HCT116 (cell line): Measurements from ENCODE around the gene IFITM5. TPM values are rescaled to one million over a fixed set of nuclear protein-coding genes. Genes with fewer than 3 reads are reported as not detected.

Experiments used
- ATAC-seq: fragments of 200-7000 bp; cut with Tn5 transposase; 2 replicates; pipeline ENCODE4 v1.9.1; 2020; ENCODE audit warnings: mild to moderate bottlenecking, moderate library complexity
- BruUV-seq: library from RNA; stranded (reverse); fragments of 400-500 nt; replicated peaks from 2 replicates; lab custom pipeline; 2021; lab: Mats Ljungman, UMichigan
- CTCF ChIA-PET: fragments of 300-600 bp; sonication (Branson Sonifier 250); formaldehyde crosslinking; loops from one replicate; lab custom pipeline; 2021; ENCODE audit warnings: antibody characterized with exemption; lab: Charles Lee
- POLR2A ChIA-PET: fragments of 300-600, 350-600 bp; sonication (Branson Sonifier 250); formaldehyde crosslinking; loops from one replicate; lab custom pipeline; 2021; ENCODE audit warnings: antibody characterized with exemption; lab: Charles Lee
- RAD21 ChIA-PET, 2 experiments: fragments of 300-600 bp; sonication (Branson Sonifier 250); formaldehyde crosslinking; loops; one replicate each; lab custom pipeline; 2023; ENCODE audit warnings: low total read pairs in 2 of 2; ENCODE audit not compliant: uncharacterized antibody in 2 of 2, unreplicated experiment in 2 of 2, low non-redundant PET in 1 of 2; lab: Charles Lee
- DNase-seq: peaks from one replicate; pipeline ENCODE4 v3.0.0-alpha.2; 2010; ENCODE audit warnings: low read depth, low spot score
- H2AFZ ChIP-seq: fragments of 200-600 bp; shearing (Covaris generic), sonication (generic); 2 replicates; pipeline ENCODE4 v1.6.1; 2017; ENCODE audit warnings: low read depth, mixed run types, mixed read lengths, antibody characterized with exemption, low read length; ENCODE audit not compliant: poor library complexity, severe bottlenecking
- H3K27ac ChIP-seq: 2 replicates; pipeline ENCODE4 v1.5.1; 2012; ENCODE audit warnings: low read depth, low read length
- H3K27me3 ChIP-seq: fragments of 200-600 bp; sonication (generic); 2 replicates; pipeline ENCODE4 v1.6.1; 2016; ENCODE audit warnings: mixed run types, low read length, mixed read lengths; ENCODE audit not compliant: insufficient read depth
- H3K36me3 ChIP-seq, 2 experiments: fragments of 200-500 bp in 1 of 2; fragments of 200-600 bp in 1 of 2; sonication (Bioruptor generic) in 1 of 2; sonication (generic) in 1 of 2; 2 replicates each; pipeline versions ENCODE4 v1.5.1 to v1.6.1; 2014 to 2016; ENCODE audit warnings: low read length in 2 of 2, inconsistent platforms in 1 of 2, mixed read lengths in 1 of 2, mixed run types in 1 of 2; ENCODE audit not compliant: insufficient read depth in 2 of 2, control insufficient read depth in 1 of 2
- H3K4me1 ChIP-seq, 2 experiments: fragments of 200-600 bp in 1 of 2; sonication (generic) in 1 of 2; 2 replicates each; pipeline versions ENCODE4 v1.5.1 to v1.6.1; 2012 to 2017; ENCODE audit warnings: low read length in 2 of 2, inconsistent platforms in 1 of 2, mild to moderate bottlenecking in 1 of 2, mixed read lengths in 1 of 2, mixed run types in 1 of 2, moderate library complexity in 1 of 2; ENCODE audit not compliant: insufficient read depth in 2 of 2, control insufficient read depth in 1 of 2
- H3K4me2 ChIP-seq: fragments of 200-600 bp; sonication (generic); 2 replicates; pipeline ENCODE4 v1.6.1; 2017; ENCODE audit warnings: mixed run types, low read length, mixed read lengths
- H3K4me3 ChIP-seq, 2 experiments: fragments of 200-600 bp in 1 of 2; sonication (generic) in 1 of 2; replicated peaks in 1 of 2; 2 replicates each; pipeline ENCODE4 v1.5.1; 2011 to 2016; ENCODE audit warnings: low read length in 2 of 2, control low read depth in 1 of 2, low read depth in 1 of 2, mild to moderate bottlenecking in 1 of 2, mixed read lengths in 1 of 2, mixed run types in 1 of 2
- H3K79me2 ChIP-seq: fragments of 200-600 bp; sonication (generic); 2 replicates; pipeline ENCODE4 v1.6.1; 2017; ENCODE audit warnings: mild to moderate bottlenecking, mixed run types, low read length, moderate library complexity, mixed read lengths; ENCODE audit not compliant: insufficient read depth
- H3K9ac ChIP-seq: fragments of 200-600 bp; sonication (generic); 2 replicates; pipeline ENCODE4 v1.6.1; 2016; ENCODE audit warnings: low read length, mixed read lengths
- H3K9me2 ChIP-seq: fragments of 200-600 bp; sonication (generic), shearing (Covaris generic); 2 replicates; pipeline ENCODE4 v1.6.1; 2017; ENCODE audit warnings: mixed run types, mild to moderate bottlenecking, moderate library complexity; ENCODE audit not compliant: insufficient read depth
- H3K9me3 ChIP-seq, 2 experiments: fragments of 200-500 bp in 1 of 2; fragments of 200-600 bp in 1 of 2; sonication (Bioruptor generic) in 1 of 2; sonication (generic) in 1 of 2; 2 replicates each; pipeline ENCODE4 v1.6.1; 2014 to 2017; ENCODE audit warnings: low read length in 2 of 2, mixed read lengths in 2 of 2, inconsistent platforms in 1 of 2, low read depth in 1 of 2, mild to moderate bottlenecking in 1 of 2, mixed run types in 1 of 2, moderate library complexity in 1 of 2; ENCODE audit not compliant: control insufficient read depth in 1 of 2, insufficient read depth in 1 of 2
- H4K20me1 ChIP-seq: fragments of 200-600 bp; sonication (generic), shearing (Covaris generic); 2 replicates; pipeline ENCODE4 v1.6.1; 2017; ENCODE audit warnings: mixed run types, mild to moderate bottlenecking, moderate library complexity; ENCODE audit not compliant: insufficient read depth
- CBX3 ChIP-seq: IDR thresholded peaks from 2 replicates; pipeline ENCODE4 v1.6.1; 2012; ENCODE audit warnings: low read depth
- CEBPB ChIP-seq: IDR thresholded peaks from 2 replicates; pipeline ENCODE4 v1.6.1; 2012; ENCODE audit warnings: low read depth
- EZH2 ChIP-seq: fragments of 200-600 bp; sonication (generic); IDR thresholded peaks from 2 replicates; pipeline ENCODE4 v1.6.1; 2017; ENCODE audit warnings: antibody characterized with exemption, mixed run types
- EZH2phosphoT487 ChIP-seq: fragments of 200-600 bp; IDR thresholded peaks from 2 replicates; pipeline ENCODE4 v1.6.1; 2018; ENCODE audit warnings: antibody characterized with exemption, borderline replicate concordance
- FOSL1 ChIP-seq: IDR thresholded peaks from 2 replicates; pipeline ENCODE4 v1.6.1; 2012; ENCODE audit warnings: low read depth
- POLR2AphosphoS5 ChIP-seq: IDR thresholded peaks from 2 replicates; pipeline ENCODE4 v1.6.1; 2011; ENCODE audit warnings: mild to moderate bottlenecking, low read depth, low read length, moderate library complexity
- SIN3A ChIP-seq: IDR thresholded peaks from 2 replicates; pipeline ENCODE4 v1.6.1; 2012; ENCODE audit warnings: low read depth
- TCF7L2 ChIP-seq: IDR thresholded peaks from 2 replicates; pipeline ENCODE4 v1.7.0; 2011; ENCODE audit warnings: borderline replicate concordance, inconsistent platforms; ENCODE audit not compliant: insufficient read depth, insufficient read length; ENCODE audit errors: extremely low read depth
- YY1 ChIP-seq: IDR thresholded peaks from 2 replicates; pipeline ENCODE4 v1.6.1; 2011; ENCODE audit warnings: low read length, low read depth, moderate library complexity, mild to moderate bottlenecking; ENCODE audit not compliant: insufficient replicate concordance; ENCODE audit errors: extremely low read depth
- ZFX ChIP-seq: fragments of 450-650 bp; IDR thresholded peaks from 2 replicates; pipeline ENCODE4 v1.6.1; 2017
- intact Hi-C: fragments of 100-400 bp; cut with micrococcal nuclease; formaldehyde crosslinking; loops from 2 replicates; pipeline ENCODE4 v1.10.0; 2022
- total RNA-seq: library from RNA; stranded (reverse); gene quantifications from one replicate; pipeline ENCODE4 v1.2.1, GENCODE V29; 2021; ENCODE audit not compliant: unreplicated experiment
- TF ChIP-seq, protein P1 (sequence below): IDR thresholded peaks from 2 replicates; pipeline ENCODE4 v1.6.1; 2012
- TF ChIP-seq, protein P2 (sequence below): IDR thresholded peaks from 2 replicates; pipeline ENCODE4 v1.6.1; 2012; ENCODE audit warnings: low read depth
- TF ChIP-seq, protein P3 (sequence below), 3 experiments: fragments of 200-600 bp in 1 of 3; sonication (generic) in 1 of 3; IDR thresholded peaks in 2 of 3; conservative IDR thresholded peaks in 1 of 3; 2 replicates each; pipeline ENCODE4 v1.5.1; 2012 to 2017; ENCODE audit warnings: low read depth in 2 of 3, low read length in 2 of 3, antibody characterized with exemption in 1 of 3, borderline replicate concordance in 1 of 3, control low read depth in 1 of 3, mild to moderate bottlenecking in 1 of 3, mixed read lengths in 1 of 3, mixed run types in 1 of 3, moderate library complexity in 1 of 3; ENCODE audit not compliant: insufficient read depth in 1 of 3

Gene IFITM5
- total RNA-seq, 1 experiment from 2014 or later = not detected

DNA sequence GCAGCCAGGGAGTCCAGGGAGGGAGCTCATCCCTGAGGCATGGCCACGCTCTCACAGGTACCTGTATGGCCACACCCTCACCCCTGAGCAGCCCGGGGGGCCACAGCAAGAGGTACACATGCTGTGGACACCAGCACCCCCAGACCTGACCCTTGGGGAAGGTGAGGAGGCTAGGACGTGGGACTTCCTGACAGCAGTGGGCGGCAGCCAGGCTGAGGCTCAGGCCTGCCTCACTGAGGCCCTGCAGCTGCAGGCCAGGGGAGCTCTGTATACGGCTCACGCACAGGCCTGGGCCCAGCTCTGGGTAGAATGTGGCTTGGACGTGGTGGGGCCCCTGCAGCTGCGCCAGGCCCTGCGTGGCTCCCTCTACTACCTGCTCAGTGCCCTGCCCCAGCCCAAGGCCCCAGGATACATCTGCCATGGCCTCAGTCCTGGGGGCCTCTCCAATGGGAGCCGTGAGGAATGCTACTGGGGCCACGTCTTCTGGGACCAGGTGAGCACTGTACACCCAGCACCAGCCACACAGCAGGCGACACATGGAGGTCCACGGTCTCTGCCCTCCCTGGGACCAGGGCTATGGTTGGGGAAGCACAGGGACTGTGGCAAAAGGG is 8.6 kb downstream of the IFITM5 start:
- no peaks in the 10 kb centered on the region for H3K27me3 ChIP-seq
- no peaks in the 10 kb centered on the region for H3K9me3 ChIP-seq
- no peak overlapping the region for H3K4me2 ChIP-seq
- ChIA-PET RAD21 (no interaction called here), POLR2A (no interaction called here), CTCF (no interaction called here)
- DNase-seq (no peak), ATAC-seq (no peak)
- no peak overlapping the region for H3K9ac ChIP-seq
- H3K79me2 ChIP-seq = peaks cover 7% of the 10 kb centered on the region; the same call in 1 of the 2 replicates
- no peaks in the 10 kb centered on the region for H4K20me1 ChIP-seq
- intact Hi-C loops = no loop called here
- no peaks in the 10 kb centered on the region for H3K9me2 ChIP-seq
- H3K27ac ChIP-seq = peak overlapping the region; percentile 29; the same call in 1 of the 2 replicates
- H3K36me3 ChIP-seq = peaks cover 0 to 5% of the 10 kb centered on the region in 2 experiments; a peak in 3 of 4 replicates
- H3K4me1 ChIP-seq = peaks cover 14 to 25% of the 10 kb centered on the region in 2 experiments
- H2AFZ ChIP-seq = no peak overlapping the region
- BruUV-seq = no TSS peak
- TF ChIP-seq EZH2 = no peak
- TF ChIP-seq EZH2phosphoT487 = no peak
- TF ChIP-seq TCF7L2 = no peak
- no peak for TF ChIP-seq YY1
- TF ChIP-seq POLR2AphosphoS5 = no peak
- TF ChIP-seq CEBPB = no peak
- TF ChIP-seq, protein P1, sequence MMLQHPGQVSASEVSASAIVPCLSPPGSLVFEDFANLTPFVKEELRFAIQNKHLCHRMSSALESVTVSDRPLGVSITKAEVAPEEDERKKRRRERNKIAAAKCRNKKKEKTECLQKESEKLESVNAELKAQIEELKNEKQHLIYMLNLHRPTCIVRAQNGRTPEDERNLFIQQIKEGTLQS = no peak
- TF ChIP-seq CBX3 = no peak
- TF ChIP-seq FOSL1 = no peak
- TF ChIP-seq, protein P2, sequence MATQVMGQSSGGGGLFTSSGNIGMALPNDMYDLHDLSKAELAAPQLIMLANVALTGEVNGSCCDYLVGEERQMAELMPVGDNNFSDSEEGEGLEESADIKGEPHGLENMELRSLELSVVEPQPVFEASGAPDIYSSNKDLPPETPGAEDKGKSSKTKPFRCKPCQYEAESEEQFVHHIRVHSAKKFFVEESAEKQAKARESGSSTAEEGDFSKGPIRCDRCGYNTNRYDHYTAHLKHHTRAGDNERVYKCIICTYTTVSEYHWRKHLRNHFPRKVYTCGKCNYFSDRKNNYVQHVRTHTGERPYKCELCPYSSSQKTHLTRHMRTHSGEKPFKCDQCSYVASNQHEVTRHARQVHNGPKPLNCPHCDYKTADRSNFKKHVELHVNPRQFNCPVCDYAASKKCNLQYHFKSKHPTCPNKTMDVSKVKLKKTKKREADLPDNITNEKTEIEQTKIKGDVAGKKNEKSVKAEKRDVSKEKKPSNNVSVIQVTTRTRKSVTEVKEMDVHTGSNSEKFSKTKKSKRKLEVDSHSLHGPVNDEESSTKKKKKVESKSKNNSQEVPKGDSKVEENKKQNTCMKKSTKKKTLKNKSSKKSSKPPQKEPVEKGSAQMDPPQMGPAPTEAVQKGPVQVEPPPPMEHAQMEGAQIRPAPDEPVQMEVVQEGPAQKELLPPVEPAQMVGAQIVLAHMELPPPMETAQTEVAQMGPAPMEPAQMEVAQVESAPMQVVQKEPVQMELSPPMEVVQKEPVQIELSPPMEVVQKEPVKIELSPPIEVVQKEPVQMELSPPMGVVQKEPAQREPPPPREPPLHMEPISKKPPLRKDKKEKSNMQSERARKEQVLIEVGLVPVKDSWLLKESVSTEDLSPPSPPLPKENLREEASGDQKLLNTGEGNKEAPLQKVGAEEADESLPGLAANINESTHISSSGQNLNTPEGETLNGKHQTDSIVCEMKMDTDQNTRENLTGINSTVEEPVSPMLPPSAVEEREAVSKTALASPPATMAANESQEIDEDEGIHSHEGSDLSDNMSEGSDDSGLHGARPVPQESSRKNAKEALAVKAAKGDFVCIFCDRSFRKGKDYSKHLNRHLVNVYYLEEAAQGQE = no peak
- no peak for TF ChIP-seq SIN3A
- no peak for TF ChIP-seq ZFX
- TF ChIP-seq, protein P3, sequence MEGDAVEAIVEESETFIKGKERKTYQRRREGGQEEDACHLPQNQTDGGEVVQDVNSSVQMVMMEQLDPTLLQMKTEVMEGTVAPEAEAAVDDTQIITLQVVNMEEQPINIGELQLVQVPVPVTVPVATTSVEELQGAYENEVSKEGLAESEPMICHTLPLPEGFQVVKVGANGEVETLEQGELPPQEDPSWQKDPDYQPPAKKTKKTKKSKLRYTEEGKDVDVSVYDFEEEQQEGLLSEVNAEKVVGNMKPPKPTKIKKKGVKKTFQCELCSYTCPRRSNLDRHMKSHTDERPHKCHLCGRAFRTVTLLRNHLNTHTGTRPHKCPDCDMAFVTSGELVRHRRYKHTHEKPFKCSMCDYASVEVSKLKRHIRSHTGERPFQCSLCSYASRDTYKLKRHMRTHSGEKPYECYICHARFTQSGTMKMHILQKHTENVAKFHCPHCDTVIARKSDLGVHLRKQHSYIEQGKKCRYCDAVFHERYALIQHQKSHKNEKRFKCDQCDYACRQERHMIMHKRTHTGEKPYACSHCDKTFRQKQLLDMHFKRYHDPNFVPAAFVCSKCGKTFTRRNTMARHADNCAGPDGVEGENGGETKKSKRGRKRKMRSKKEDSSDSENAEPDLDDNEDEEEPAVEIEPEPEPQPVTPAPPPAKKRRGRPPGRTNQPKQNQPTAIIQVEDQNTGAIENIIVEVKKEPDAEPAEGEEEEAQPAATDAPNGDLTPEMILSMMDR (IDR thresholded peaks at IDR 0.05 in 2 of 3, conservative IDR thresholded peaks at IDR 0.05 in 1 of 3; ENCODE audit: borderline replicate concordance in 1 of 3, insufficient read depth in 1 of 3, low read depth in 2 of 3, low read length in 2 of 3) = no peak
- H3K4me3 ChIP-seq = no peak overlapping the region
